Activated T-helper 1 cell treated with anti-CD3 and anti-CD28 coated beads, Interleukin-12 subunit alpha, Interleukin-12 subunit beta, Interleukin-2, Interleukin-4 antibody, amounts not matched to agents 30 ng/mL and 10 ng/mL and 1 ng/mL, durations not matched to agents 14 hours and 24 hours and 36 hours (primary cell): Measurements from ENCODE around the gene SSTR5. TPM values are rescaled to one million over a fixed set of nuclear protein-coding genes. Genes with fewer than 3 reads are reported as not detected.

Source experiments
- DNase-seq: peaks from one replicate; pipeline ENCODE4 v3.0.0; 2021; ENCODE audit warnings: low spot score
- H3K27ac Mint-ChIP-seq: one replicate; pipeline ENCODE4 v1.8.0; 2021; ENCODE audit warnings: mild to moderate bottlenecking, mixed read lengths
- H3K27me3 Mint-ChIP-seq: one replicate; pipeline ENCODE4 v1.8.0; 2022; ENCODE audit warnings: mild to moderate bottlenecking, moderate library complexity, mixed read lengths; ENCODE audit not compliant: insufficient read depth
- H3K36me3 Mint-ChIP-seq: one replicate; pipeline ENCODE4 v1.8.0; 2021; ENCODE audit warnings: low read depth, mixed read lengths
- H3K4me1 Mint-ChIP-seq: one replicate; pipeline ENCODE4 v1.8.0; 2021; ENCODE audit warnings: low read depth, mixed read lengths
- H3K4me3 Mint-ChIP-seq: one replicate; pipeline ENCODE4 v1.8.0; 2021; ENCODE audit warnings: mild to moderate bottlenecking, moderate library complexity, mixed read lengths
- H3K9me3 Mint-ChIP-seq: one replicate; pipeline ENCODE4 v1.8.0; 2021; ENCODE audit warnings: mixed read lengths
- intact Hi-C: fragments of 100-400 bp; cut with micrococcal nuclease; formaldehyde crosslinking; loops from one replicate; pipeline ENCODE4 v1.15.1; 2024
- total RNA-seq: library from RNA; stranded (reverse); gene quantifications from 2 replicates; pipeline ENCODE4 v1.2.3, GENCODE V29; 2022

Gene SSTR5
- total RNA-seq, 1 donor from 2014 or later = not detected

DNA sequence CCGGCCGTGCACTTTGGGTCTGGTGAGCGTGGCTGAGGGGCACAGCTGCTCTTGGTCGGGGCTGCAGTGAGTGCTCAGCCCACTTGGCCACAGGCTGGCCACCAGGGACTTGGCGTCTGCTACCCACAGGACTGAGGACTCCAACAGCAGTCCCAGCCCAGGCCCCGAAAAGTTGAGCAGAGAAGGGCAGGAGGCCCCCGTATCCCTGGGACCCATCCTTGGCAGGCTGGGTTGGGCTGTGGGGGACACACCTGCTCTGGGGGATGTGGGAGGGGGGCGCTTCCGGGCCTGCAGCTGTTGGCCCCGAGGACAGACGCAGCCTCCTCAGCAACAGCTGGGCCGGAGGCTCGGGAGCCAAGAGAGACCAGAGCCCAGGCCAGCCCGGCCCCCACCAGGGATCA is 19.4 kb upstream of the SSTR5 start:
- Mint-ChIP-seq H3K27ac (no peak overlapping the region), H3K4me3 (no peak overlapping the region)

DNA sequence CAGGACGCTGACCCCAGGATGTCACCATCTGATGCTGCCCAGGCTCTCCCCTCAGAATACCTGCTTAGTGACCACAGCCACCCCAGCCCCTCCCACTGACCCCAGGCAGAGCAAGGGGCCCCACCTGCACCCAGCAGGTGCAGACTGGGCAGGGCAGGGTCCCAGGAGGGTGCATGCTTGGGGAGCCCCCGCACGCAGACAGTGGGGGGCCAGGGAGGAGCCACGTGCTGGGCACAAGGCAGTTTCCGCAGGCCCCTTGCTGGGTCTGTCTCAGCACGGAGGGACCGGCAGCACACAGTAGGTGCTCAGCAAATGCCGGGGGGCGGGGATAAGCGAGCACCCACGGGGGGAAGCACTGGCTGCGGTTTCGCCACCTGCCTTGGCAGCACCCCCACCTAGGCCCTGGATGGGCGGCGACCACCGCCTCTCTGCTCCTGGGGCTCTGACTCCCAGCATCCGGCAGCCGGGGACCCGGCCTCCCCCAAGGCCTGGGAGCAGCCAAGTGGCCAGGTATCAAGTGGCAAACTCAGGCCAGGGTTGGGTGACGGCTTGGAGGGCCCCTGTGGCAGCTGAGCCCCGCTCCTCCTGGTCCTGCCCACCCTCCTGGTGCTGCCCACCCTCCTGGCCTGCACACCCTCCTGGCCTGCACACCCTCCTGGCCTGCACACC is 18.7 kb upstream of the SSTR5 start:
- H3K36me3 Mint-ChIP-seq = no peaks in the 10 kb centered on the region
- no peak overlapping the region for H3K4me3 Mint-ChIP-seq
- no peaks in the 10 kb centered on the region for H3K27me3 Mint-ChIP-seq
- DNase-seq = no peak
- intact Hi-C loops = no loop called here
- no peaks in the 10 kb centered on the region for H3K9me3 Mint-ChIP-seq
- no peak overlapping the region for H3K27ac Mint-ChIP-seq
- no peaks in the 10 kb centered on the region for H3K4me1 Mint-ChIP-seq

More for the DNA sequence above, 19.4 kb upstream of the SSTR5 start:
- no peaks in the 10 kb centered on the region for H3K27me3 Mint-ChIP-seq
- H3K9me3 Mint-ChIP-seq = no peaks in the 10 kb centered on the region
- H3K36me3 Mint-ChIP-seq = no peaks in the 10 kb centered on the region
- intact Hi-C loops = no loop called here
- no peak for DNase-seq
- H3K4me1 Mint-ChIP-seq = no peaks in the 10 kb centered on the region

DNA sequence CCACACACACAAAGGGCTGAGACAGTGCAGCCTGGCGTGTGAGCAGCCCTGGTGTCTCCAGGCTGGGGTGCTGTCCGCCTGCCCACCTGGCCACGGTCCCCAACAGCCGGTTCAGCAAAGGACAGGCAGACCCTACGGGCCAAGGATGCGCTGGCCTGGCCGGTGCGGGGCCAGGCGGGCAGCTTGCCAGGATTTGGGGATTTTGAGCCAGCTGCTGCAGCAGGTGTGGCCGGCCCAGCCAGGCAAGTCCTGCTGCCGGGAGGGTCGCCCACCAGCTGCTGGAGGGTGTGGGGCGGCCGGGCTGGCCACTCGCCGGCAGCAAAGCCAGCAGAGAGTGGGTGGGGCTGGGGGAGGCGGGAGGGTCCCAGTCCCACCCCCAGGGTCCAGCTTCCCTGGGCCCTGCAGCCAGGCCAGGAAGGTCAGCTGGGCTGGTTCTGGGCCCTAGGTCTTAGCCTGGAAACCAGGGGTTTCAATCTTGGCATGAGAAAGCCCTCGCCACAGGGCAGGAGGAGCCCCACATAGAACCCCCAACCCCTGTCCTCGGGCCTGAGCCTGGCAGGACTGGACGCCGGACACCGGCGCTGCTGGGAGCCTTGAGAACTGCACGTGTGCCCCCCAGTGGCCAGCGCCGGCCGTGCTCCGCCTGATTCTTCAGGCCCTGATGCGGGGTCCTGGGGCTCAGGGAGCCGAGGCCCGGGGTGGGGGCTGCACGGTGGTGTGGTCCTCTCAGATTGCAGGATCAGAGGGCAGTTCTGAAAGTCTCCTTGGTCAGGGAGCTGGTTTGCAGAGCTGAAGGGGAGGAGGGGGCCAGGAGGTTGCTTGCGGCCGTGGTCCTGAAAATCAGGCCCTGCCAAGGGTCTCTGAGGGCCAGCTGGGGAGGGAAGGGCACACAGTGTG is 17.6 kb upstream of the SSTR5 start:
- intact Hi-C loops = loop anchor here (5.0 kb wide), 1 partner anchor 243 kb away; no protein-coding TSS in a partner anchor
- DNase-seq = no peak
- peaks cover 6% of the 10 kb centered on the region for H3K9me3 Mint-ChIP-seq
- peaks cover 2% of the 10 kb centered on the region for H3K36me3 Mint-ChIP-seq
- no peak overlapping the region for H3K27ac Mint-ChIP-seq
- H3K4me1 Mint-ChIP-seq = no peaks in the 10 kb centered on the region
- no peak overlapping the region for H3K4me3 Mint-ChIP-seq
- H3K27me3 Mint-ChIP-seq = no peaks in the 10 kb centered on the region

DNA sequence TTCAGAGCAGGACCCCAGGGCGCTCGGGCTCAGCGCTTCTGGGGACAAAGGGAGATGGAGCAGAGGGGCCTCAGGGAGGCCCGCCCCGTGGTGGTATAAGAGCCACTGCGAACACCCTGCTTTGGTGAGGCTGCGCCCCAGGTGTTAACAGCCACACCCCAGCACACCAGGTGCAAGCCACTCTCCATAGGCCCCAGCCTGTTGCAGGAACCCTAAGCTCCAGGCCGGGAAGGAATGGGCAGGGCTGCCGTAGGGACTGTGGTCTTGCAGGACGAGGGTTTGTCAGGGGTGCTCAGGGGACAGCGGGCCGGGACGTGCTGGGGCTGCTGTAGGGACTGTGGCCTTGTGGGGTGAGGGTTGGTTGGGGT is 17.0 kb upstream of the SSTR5 start:
- Mint-ChIP-seq H3K4me1 (no peaks in the 10 kb centered on the region), H3K36me3 (peaks cover 2% of the 10 kb centered on the region), H3K27ac (no peak overlapping the region), H3K27me3 (no peaks in the 10 kb centered on the region), H3K4me3 (no peak overlapping the region), H3K9me3 (peaks cover 6% of the 10 kb centered on the region)
- intact Hi-C loops = loop anchor here (5.0 kb wide), 1 partner anchor 243 kb away; no protein-coding TSS in a partner anchor
- no peak for DNase-seq

DNA sequence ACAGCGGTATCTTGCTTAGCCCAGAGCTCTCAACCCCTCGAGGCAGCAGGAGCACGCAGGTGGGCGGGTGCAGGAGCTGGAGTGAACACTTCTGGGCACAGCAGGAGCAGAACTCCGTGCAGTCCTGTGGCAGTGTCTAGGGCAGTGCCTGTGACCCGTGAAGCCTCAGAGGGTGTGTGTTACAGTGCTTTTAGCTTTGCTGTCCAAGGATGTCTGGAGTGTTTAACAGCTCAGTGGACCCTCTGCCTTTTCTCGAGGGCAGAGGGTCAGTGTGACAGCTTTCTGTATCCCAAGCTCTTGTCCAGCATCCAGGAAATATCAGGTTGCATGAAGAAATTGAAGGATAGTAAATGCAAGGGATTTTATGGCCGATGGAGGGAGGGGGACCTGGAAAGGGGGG is 16.4 kb upstream of the SSTR5 start:
- Mint-ChIP-seq H3K4me1 (no peaks in the 10 kb centered on the region), H3K4me3 (no peak overlapping the region), H3K36me3 (peaks cover 2% of the 10 kb centered on the region), H3K9me3 (peaks cover 6% of the 10 kb centered on the region), H3K27ac (no peak overlapping the region), H3K27me3 (no peaks in the 10 kb centered on the region)
- no peak for DNase-seq
- intact Hi-C loops = loop anchor here (5.0 kb wide), 1 partner anchor 244 kb away; no protein-coding TSS in a partner anchor

DNA sequence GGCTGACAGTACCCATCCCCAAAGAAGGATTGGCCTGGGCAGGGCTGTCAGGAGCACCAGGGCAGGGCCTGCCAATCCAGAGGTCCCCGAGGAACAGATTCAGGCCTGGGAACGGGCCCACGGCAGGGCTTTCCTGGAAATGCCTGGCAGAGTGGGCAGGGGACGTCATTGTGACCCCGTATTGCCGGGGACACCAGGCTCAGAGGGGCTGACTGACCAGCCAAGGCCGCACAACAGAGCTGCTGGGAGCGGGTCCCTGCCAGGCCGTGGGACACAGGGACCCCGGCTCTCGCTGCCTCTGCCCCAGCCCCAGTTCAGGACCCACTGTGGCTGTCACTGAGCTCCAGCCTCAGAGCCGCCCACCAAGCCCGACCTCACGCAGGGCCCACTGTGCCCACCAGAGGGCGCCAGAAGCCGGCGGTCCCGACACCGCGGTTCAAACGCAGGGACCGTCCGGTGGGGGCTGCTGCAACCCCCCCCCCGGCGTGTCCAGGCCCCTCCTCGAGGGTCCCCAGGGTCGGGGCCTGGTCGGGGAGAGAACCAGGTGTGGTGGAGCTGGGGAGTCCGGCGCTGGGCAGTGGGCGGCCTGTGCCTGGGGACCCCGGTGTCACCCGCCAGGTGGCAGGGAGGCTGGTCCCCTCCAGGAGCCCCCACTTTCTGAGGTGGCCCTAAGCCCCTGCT is 15.2 kb upstream of the SSTR5 start:
- Mint-ChIP-seq H3K36me3 (peaks cover 2% of the 10 kb centered on the region), H3K27me3 (no peaks in the 10 kb centered on the region), H3K9me3 (peaks cover 6% of the 10 kb centered on the region), H3K27ac (no peak overlapping the region), H3K4me3 (no peak overlapping the region), H3K4me1 (no peaks in the 10 kb centered on the region)
- peak; percentile 23 for DNase-seq
- intact Hi-C loops = loop anchor here (5.0 kb wide), 1 partner anchor 245 kb away; no protein-coding TSS in a partner anchor

DNA sequence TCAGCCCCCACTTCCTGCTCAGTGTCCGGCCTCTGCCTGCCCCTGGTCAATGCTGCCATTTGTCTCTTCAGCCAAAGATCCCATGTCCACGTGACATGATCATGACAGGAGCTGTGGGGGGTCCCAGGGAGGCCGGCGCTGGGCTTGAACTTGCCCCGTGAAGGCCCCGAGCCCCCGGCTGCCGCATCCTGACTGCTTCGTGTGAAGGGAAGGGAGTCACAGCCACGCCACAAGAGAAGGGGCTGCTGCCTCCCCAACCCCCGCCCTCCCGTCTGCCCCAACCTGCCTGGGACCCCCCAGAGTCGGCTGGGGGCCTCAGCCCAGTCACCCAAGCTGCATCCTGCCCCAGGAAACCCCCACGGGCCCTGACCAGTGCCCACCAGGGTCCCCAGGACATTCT is 14.3 kb upstream of the SSTR5 start:
- H3K27me3 Mint-ChIP-seq = no peaks in the 10 kb centered on the region
- no peak for DNase-seq
- peaks cover 2% of the 10 kb centered on the region for H3K36me3 Mint-ChIP-seq
- H3K4me1 Mint-ChIP-seq = no peaks in the 10 kb centered on the region
- H3K4me3 Mint-ChIP-seq = no peak overlapping the region
- intact Hi-C loops = loop anchor here (5.0 kb wide), 1 partner anchor 246 kb away; no protein-coding TSS in a partner anchor
- peaks cover 6% of the 10 kb centered on the region for H3K9me3 Mint-ChIP-seq
- H3K27ac Mint-ChIP-seq = no peak overlapping the region

DNA sequence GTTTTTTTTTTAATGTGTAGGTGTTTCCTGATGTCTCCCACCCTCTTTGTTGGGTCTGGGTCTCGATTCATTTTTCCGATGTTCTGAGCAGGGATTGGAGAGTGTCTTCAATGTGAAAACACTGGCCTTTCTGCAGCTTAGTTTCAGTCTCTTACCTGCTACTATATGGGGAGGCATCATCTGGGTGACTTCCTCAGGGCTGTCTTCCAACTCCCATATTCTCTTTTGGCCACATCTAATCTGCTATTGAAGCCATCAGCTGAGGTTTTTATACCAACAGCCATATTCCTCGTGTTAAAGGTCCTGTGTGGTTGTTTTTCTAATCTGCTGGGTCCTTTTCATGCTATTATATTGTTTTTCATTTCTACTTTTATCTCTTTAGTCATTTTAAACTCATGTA is 13.2 kb upstream of the SSTR5 start:
- H3K36me3 Mint-ChIP-seq = peaks cover 2% of the 10 kb centered on the region
- peaks cover 6% of the 10 kb centered on the region for H3K9me3 Mint-ChIP-seq
- intact Hi-C loops = loop anchor here (5.0 kb wide), 1 partner anchor 247 kb away; no protein-coding TSS in a partner anchor
- H3K27me3 Mint-ChIP-seq = no peaks in the 10 kb centered on the region
- H3K27ac Mint-ChIP-seq = no peak overlapping the region
- no peak for DNase-seq
- no peak overlapping the region for H3K4me3 Mint-ChIP-seq
- H3K4me1 Mint-ChIP-seq = no peaks in the 10 kb centered on the region

DNA sequence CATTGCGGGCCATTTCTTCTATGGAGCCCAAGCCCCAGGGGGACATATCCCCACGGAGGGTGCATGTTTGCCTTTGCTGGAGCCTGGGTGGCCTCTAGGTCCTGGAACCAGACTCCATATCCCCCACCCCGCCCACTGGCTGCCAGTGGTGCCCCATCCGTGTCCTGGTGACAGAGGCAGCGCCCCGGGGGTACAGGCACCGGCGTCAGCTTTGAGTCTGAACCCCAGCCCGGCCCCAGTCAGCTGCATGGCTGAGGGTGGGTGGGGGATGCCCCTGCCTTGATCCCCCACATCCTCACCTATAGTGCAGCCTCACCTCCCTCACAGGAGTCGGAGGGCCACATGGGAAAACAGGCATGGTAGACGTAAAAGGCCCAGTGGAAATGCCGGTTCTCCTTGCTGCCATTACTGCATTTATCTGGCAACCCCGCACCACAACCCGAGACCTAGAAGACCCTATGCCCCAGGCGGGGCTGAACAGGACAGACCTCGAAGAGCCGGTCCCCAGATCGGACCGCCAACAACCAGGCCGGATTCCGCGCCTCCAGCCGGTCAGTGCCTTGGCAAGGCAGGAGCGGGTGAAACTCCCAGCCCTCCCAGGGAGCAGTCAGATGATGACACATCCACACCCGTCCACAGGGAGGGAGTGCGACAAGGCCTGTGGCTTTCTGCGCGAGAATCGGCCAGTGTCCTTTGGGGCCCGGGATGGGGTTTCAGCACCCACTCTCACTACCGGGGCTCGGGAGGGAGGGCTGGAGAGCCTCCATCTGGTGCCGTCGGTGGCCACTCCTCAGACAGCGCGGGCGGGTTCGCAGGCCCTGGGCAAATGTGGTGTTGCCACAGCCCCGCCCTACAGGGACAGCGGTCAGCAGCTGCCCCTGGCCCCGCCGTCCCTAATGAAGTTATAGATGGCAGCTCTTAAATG is 11.9 kb upstream of the SSTR5 start:
- Mint-ChIP-seq H3K36me3 (peaks cover 2% of the 10 kb centered on the region), H3K4me3 (no peak overlapping the region), H3K4me1 (no peaks in the 10 kb centered on the region), H3K9me3 (peaks cover 6% of the 10 kb centered on the region), H3K27ac (no peak overlapping the region), H3K27me3 (peaks cover 5% of the 10 kb centered on the region)
- intact Hi-C loops = no loop called here
- no peak for DNase-seq

DNA sequence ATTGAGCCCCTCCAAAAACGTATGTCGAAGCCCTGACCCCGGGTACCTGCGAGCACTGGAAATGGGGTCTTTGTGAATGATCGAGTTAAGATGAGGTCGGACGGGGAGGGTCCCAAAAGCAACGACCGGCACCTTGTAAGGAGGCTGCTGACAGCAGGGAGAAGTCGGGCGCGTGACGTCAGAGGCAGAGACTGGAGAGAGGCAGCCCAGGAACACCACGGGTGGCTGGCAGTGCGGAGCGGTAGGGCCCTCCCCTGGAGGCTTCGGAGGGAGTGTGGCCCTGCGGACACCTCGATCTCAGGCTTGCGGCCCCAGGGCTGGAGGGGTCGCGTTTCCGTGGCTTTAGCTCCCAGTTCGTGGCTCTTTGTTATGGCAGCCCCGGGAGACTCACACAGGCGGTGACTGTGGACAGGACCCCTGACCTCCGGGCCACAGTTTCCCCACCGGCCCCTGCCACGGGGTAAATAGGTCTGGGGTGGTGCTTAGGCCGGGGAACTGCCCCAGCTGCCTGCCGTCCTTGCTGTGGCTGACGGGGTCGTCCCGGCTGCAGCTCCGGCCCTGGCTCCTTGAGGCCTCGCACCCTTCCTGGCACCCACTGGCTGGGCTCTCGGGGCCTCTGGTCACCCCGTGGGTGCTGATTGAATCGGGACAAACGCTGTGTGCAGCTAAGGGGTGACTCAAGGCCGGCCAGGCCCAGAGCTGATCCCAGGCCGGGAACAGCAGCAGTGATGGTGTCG is 10.6 kb upstream of the SSTR5 start:
- Mint-ChIP-seq H3K36me3 (peaks cover 2% of the 10 kb centered on the region), H3K27me3 (peaks cover 5% of the 10 kb centered on the region), H3K9me3 (peaks cover 6% of the 10 kb centered on the region), H3K4me1 (no peaks in the 10 kb centered on the region), H3K4me3 (no peak overlapping the region), H3K27ac (no peak overlapping the region)
- no peak for DNase-seq
- intact Hi-C loops = no loop called here

DNA sequence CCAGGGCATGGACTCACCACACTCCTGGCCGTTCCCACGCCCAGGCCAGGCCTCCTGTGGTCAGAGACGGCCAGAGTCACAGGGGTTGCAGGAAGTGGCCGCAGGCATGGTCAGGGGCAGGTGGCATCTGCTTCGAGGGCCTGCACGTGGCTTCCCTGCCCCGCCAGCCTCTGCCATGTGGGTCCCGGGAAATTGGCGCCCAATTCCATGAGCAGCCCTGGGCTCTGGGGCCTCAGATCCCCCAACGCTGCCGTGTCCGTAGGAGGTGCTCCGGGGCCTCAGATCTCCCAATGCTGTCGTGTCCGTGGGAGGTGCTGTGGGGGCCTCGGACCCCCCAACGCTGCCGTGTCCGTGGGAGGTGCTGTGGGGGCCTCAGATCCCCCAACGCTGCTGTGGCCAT is 9.7 kb upstream of the SSTR5 start:
- intact Hi-C loops = no loop called here
- Mint-ChIP-seq H3K27me3 (peaks cover 8% of the 10 kb centered on the region), H3K4me3 (no peak overlapping the region), H3K9me3 (peaks cover 6% of the 10 kb centered on the region), H3K36me3 (peaks cover 2% of the 10 kb centered on the region), H3K4me1 (no peaks in the 10 kb centered on the region), H3K27ac (no peak overlapping the region)
- no peak for DNase-seq
